Measurements from ENCODE around the gene FAM114A2. TPM values are rescaled to one million over a fixed set of nuclear protein-coding genes. Genes with fewer than 3 reads are reported as not detected.

FAM114A2 gene
- polyA plus RNA-seq, 1 of the 3 experiments (the other 2 are of a cell fraction), result 9.0 TPM

DNA sequence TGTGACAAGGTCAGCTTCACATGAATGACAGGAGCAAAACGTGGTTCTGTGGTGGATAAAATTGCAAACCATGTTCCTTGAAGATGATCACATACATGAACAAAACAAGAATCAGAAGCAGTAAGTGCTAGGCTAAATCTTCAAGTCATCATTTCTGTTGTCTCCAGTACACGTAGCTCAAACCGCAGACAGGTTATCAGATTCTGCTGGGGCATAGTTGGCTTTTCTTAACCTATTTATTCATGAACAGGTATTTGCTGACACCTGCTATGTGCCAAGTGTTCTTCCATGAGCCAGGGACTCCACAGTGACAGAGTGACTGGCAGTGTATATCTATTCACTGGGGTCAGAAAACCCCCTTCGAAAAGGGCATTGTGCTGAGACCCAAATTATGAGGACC, 20.9 kb upstream of the FAM114A2 start:
- POLR2A ChIA-PET, result no interaction called here
- H3K9ac ChIP-seq, result no peak overlapping the region
- H3K9me3 ChIP-seq, result no peaks in the 10 kb centered on the region
- TF ChIP-seq, protein P1, sequence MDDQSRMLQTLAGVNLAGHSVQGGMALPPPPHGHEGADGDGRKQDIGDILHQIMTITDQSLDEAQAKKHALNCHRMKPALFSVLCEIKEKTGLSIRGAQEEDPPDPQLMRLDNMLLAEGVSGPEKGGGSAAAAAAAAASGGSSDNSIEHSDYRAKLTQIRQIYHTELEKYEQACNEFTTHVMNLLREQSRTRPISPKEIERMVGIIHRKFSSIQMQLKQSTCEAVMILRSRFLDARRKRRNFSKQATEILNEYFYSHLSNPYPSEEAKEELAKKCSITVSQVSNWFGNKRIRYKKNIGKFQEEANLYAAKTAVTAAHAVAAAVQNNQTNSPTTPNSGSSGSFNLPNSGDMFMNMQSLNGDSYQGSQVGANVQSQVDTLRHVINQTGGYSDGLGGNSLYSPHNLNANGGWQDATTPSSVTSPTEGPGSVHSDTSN (IDR thresholded peaks at IDR 0.05), result no peak
- TF ChIP-seq, protein P2, sequence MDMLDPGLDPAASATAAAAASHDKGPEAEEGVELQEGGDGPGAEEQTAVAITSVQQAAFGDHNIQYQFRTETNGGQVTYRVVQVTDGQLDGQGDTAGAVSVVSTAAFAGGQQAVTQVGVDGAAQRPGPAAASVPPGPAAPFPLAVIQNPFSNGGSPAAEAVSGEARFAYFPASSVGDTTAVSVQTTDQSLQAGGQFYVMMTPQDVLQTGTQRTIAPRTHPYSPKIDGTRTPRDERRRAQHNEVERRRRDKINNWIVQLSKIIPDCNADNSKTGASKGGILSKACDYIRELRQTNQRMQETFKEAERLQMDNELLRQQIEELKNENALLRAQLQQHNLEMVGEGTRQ (IDR thresholded peaks at IDR 0.05; ENCODE audit: borderline replicate concordance, low read depth, low read length), result no peak
- TF ChIP-seq NFIC (IDR thresholded peaks at IDR 0.05; ENCODE audit: borderline replicate concordance) (no peak), EZH2phosphoT487 (IDR thresholded peaks at IDR 0.05; ENCODE audit: borderline replicate concordance, low read depth) (no peak), RFX5 (IDR thresholded peaks at IDR 0.05; ENCODE audit: low read length) (no peak), NRF1 (IDR thresholded peaks at IDR 0.05; ENCODE audit: low read depth, low read length) (no peak), POLR2AphosphoS5 (IDR thresholded peaks at IDR 0.05; ENCODE audit: low read depth, low read length) (no peak), EP300 (IDR thresholded peaks at IDR 0.05; ENCODE audit: borderline replicate concordance in 1 of 2, low read depth in 1 of 2, low read length in 1 of 2) (no peak), MXI1 (IDR thresholded peaks at IDR 0.05; ENCODE audit: low read depth, low read length) (no peak), JUND (IDR thresholded peaks at IDR 0.05) (no peak)
- TF ChIP-seq, protein P3, sequence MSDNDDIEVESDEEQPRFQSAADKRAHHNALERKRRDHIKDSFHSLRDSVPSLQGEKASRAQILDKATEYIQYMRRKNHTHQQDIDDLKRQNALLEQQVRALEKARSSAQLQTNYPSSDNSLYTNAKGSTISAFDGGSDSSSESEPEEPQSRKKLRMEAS (IDR thresholded peaks at IDR 0.05; ENCODE audit: low read depth), result no peak
- TF ChIP-seq, protein P4, sequence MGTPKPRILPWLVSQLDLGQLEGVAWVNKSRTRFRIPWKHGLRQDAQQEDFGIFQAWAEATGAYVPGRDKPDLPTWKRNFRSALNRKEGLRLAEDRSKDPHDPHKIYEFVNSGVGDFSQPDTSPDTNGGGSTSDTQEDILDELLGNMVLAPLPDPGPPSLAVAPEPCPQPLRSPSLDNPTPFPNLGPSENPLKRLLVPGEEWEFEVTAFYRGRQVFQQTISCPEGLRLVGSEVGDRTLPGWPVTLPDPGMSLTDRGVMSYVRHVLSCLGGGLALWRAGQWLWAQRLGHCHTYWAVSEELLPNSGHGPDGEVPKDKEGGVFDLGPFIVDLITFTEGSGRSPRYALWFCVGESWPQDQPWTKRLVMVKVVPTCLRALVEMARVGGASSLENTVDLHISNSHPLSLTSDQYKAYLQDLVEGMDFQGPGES (IDR thresholded peaks at IDR 0.05; ENCODE audit: low read depth, low read length), result no peak
- WGBS (ENCODE audit: low lambda C conversion rate), result 88% methylated on average over 4 of the region's 4 CpGs
- H3K4me3 ChIP-seq (ENCODE audit: low read depth in 2 of 2, low read length in 1 of 2), result no peak overlapping the region
- H3K36me3 ChIP-seq (replicated peaks in 1 of 2; ENCODE audit: control insufficient read depth in 1 of 2, insufficient read depth in 2 of 2, low read length in 1 of 2), result peaks cover 4 to 8% of the 10 kb centered on the region in 2 experiments
- no peak overlapping the region for H3K27ac ChIP-seq (ENCODE audit: low read depth in 2 of 2, low read length in 1 of 2)
- H4K20me1 ChIP-seq (ENCODE audit: insufficient read depth), result no peaks in the 10 kb centered on the region
- H3F3A ChIP-seq (replicated peaks; ENCODE audit: insufficient read depth), result no peaks in the 10 kb centered on the region
- H3K4me2 ChIP-seq, result no peak overlapping the region
- no peak for DNase-seq
- peaks cover 1% of the 10 kb centered on the region; the same call in 1 of the 2 replicates for H3K79me2 ChIP-seq (ENCODE audit: insufficient read depth)
- CTCF ChIA-PET, result interaction anchor here (1.3 to 4.6 kb wide), 4 partner anchors 12 to 345 kb away, joined by 4 to 29 read pairs (median 4); no protein-coding TSS in a partner anchor
- no peaks in the 10 kb centered on the region for H3K27me3 ChIP-seq (ENCODE audit: insufficient read depth)
- no peak overlapping the region for H2AFZ ChIP-seq (ENCODE audit: low read depth)
- H3K9me2 ChIP-seq, result no peaks in the 10 kb centered on the region
- no peaks in the 10 kb centered on the region; a peak in 1 of 4 replicates for H3K4me1 ChIP-seq (ENCODE audit: control insufficient read depth in 1 of 2, insufficient read depth in 2 of 2, low read depth in 1 of 2, low read length in 1 of 2)

DNA sequence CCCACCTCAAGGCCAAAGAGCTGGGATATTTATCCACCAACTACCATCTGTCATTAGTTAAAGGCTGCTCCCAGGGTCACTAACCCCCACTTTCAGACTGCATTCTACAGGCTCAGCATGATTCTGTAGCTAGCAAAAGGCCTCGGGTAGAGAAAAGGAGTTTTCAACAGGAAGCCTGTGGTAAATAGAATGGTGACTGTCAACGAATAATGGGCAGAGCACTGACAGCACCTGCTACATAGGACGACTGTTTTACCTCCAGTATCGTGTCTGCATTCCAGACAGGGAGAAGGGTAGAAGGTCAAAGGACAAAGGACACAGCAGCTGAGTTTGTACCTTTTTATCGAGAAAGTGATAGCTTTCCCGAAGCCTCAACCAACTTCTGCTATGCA, 20.3 kb upstream of the FAM114A2 start:
- H3K9me3 ChIP-seq, result no peaks in the 10 kb centered on the region
- H3K4me3 ChIP-seq (ENCODE audit: low read depth in 2 of 2, low read length in 1 of 2), result no peak overlapping the region
- no peaks in the 10 kb centered on the region for H3K27me3 ChIP-seq (ENCODE audit: insufficient read depth)
- no peak overlapping the region for H3K4me2 ChIP-seq
- H2AFZ ChIP-seq (ENCODE audit: low read depth), result no peak overlapping the region
- POLR2A ChIA-PET, result no interaction called here
- no peaks in the 10 kb centered on the region for H3F3A ChIP-seq (replicated peaks; ENCODE audit: insufficient read depth)
- DNase-seq, result no peak
- no peak overlapping the region for H3K27ac ChIP-seq (ENCODE audit: low read depth in 2 of 2, low read length in 1 of 2)
- CTCF ChIA-PET, result interaction anchor here (1.1 to 4.6 kb wide), 4 partner anchors 13 to 346 kb away, joined by 4 to 29 read pairs (median 4); no protein-coding TSS in a partner anchor
- H3K36me3 ChIP-seq (replicated peaks in 1 of 2; ENCODE audit: control insufficient read depth in 1 of 2, insufficient read depth in 2 of 2, low read length in 1 of 2), result peaks cover 9 to 14% of the 10 kb centered on the region in 2 experiments
- peaks cover 3% of the 10 kb centered on the region; the same call in 1 of the 2 replicates for H3K79me2 ChIP-seq (ENCODE audit: insufficient read depth)
- no peak overlapping the region for H3K9ac ChIP-seq
- no peaks in the 10 kb centered on the region for H3K9me2 ChIP-seq
- TF ChIP-seq GABPA (IDR thresholded peaks at IDR 0.05; ENCODE audit: low read depth) (no peak), FOSL2 (IDR thresholded peaks at IDR 0.05; ENCODE audit: borderline replicate concordance, low read depth) (no peak), EZH2phosphoT487 (IDR thresholded peaks at IDR 0.05; ENCODE audit: borderline replicate concordance, low read depth) (no peak), RAD21 (IDR thresholded peaks at IDR 0.05; ENCODE audit: low read length) (no peak), TEAD4 (IDR thresholded peaks at IDR 0.05; ENCODE audit: borderline replicate concordance, insufficient read depth) (no peak), NFIC (IDR thresholded peaks at IDR 0.05; ENCODE audit: borderline replicate concordance) (no peak), MXI1 (IDR thresholded peaks at IDR 0.05; ENCODE audit: low read depth, low read length) (no peak), POLR2AphosphoS5 (IDR thresholded peaks at IDR 0.05; ENCODE audit: low read depth, low read length) (no peak), YY1 (IDR thresholded peaks at IDR 0.05; ENCODE audit: low read depth) (no peak), CHD2 (IDR thresholded peaks at IDR 0.05; ENCODE audit: low read length, partially characterized antibody) (no peak), FOXM1 (IDR thresholded peaks at IDR 0.05; ENCODE audit: low read depth) (no peak), RXRA (IDR thresholded peaks at IDR 0.05; ENCODE audit: borderline replicate concordance, low read depth) (no peak), RFX5 (IDR thresholded peaks at IDR 0.05; ENCODE audit: low read length) (no peak)
- TF ChIP-seq, protein P5, sequence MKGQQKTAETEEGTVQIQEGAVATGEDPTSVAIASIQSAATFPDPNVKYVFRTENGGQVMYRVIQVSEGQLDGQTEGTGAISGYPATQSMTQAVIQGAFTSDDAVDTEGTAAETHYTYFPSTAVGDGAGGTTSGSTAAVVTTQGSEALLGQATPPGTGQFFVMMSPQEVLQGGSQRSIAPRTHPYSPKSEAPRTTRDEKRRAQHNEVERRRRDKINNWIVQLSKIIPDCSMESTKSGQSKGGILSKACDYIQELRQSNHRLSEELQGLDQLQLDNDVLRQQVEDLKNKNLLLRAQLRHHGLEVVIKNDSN (IDR thresholded peaks at IDR 0.05; ENCODE audit: borderline replicate concordance, low read depth), result no peak
- no peaks in the 10 kb centered on the region for H4K20me1 ChIP-seq (ENCODE audit: insufficient read depth)
- no peaks in the 10 kb centered on the region; a peak in 1 of 4 replicates for H3K4me1 ChIP-seq (ENCODE audit: control insufficient read depth in 1 of 2, insufficient read depth in 2 of 2, low read depth in 1 of 2, low read length in 1 of 2)
- WGBS (ENCODE audit: low lambda C conversion rate), result 85% methylated on average over 6 of the region's 6 CpGs

Measured in SK-N-SH (cell line).